OCI-LY3 (cell line): Measurements from ENCODE around the gene EPHB2.
A peak's percentile ranks its signal among the peaks of the same experiment; 100 is the strongest.

Experiments
- H2AFZ ChIP-seq: fragments of 200-600, 300-600 bp; shearing (Covaris generic); 2 replicates; pipeline ENCODE4 v1.6.0; 2014; ENCODE audit warnings: antibody characterized with exemption, low read depth, low read length
- H3K27ac ChIP-seq: fragments of 200-600, 300-600 bp; sonication (generic); 2 replicates; pipeline ENCODE4 v1.5.1; 2014; ENCODE audit warnings: mild to moderate bottlenecking, low read length, moderate library complexity, mixed read lengths
- H3K27me3 ChIP-seq: fragments of 200-600, 300-600 bp; sonication (generic); 2 replicates; pipeline ENCODE4 v1.6.1; 2014; ENCODE audit warnings: low read depth, low read length, mixed read lengths
- H3K36me3 ChIP-seq: fragments of 200-600, 300-600 bp; sonication (generic); replicated peaks from 2 replicates; pipeline ENCODE3; 2014; ENCODE audit warnings: low read depth, low read length, mixed read lengths
- H3K4me1 ChIP-seq: fragments of 300-600, 200-600 bp; sonication (generic); 2 replicates; pipeline ENCODE4 v1.6.1; 2014; ENCODE audit warnings: low read length, mixed read lengths
- H3K4me2 ChIP-seq: fragments of 200-600, 300-600 bp; sonication (generic); 2 replicates; pipeline ENCODE4 v1.6.1; 2014; ENCODE audit warnings: low read length, mixed read lengths
- H3K4me3 ChIP-seq: fragments of 300-600, 200-600 bp; sonication (generic); 2 replicates; pipeline ENCODE4 v1.5.1; 2014; ENCODE audit warnings: antibody characterized with exemption, mild to moderate bottlenecking, low read length, moderate library complexity
- H3K79me2 ChIP-seq: fragments of 300-600, 200-600 bp; shearing (Covaris generic); 2 replicates; pipeline ENCODE4 v1.6.1; 2014; ENCODE audit warnings: mild to moderate bottlenecking, low read length, mixed read lengths
- H3K9ac ChIP-seq: fragments of 300-600, 200-600 bp; shearing (Covaris generic); 2 replicates; pipeline ENCODE4 v1.6.0; 2014; ENCODE audit warnings: mild to moderate bottlenecking, low read length, moderate library complexity
- H3K9me3 ChIP-seq: fragments of 200-600, 300-600 bp; shearing (Covaris generic); 2 replicates; pipeline ENCODE4 v1.6.1; 2014; ENCODE audit warnings: low read length, mixed read lengths; ENCODE audit not compliant: insufficient read depth
- H4K20me1 ChIP-seq: fragments of 200-600, 300-600 bp; sonication (generic); 2 replicates; pipeline ENCODE4 v1.6.1; 2016; ENCODE audit warnings: low read length, mixed read lengths; ENCODE audit not compliant: insufficient read depth
- EZH2phosphoT487 ChIP-seq: fragments of 200-600 bp; shearing (Covaris generic); IDR thresholded peaks from 2 replicates; pipeline ENCODE4 v1.6.1; 2018; ENCODE audit warnings: antibody characterized with exemption, mixed run types, low read depth
- TF ChIP-seq, protein P1 (sequence below): fragments of 200-600, 300-600 bp; sonication (generic); IDR thresholded peaks from 2 replicates; pipeline ENCODE4 v1.5.1; 2014; ENCODE audit warnings: antibody characterized with exemption, low read length, low read depth

Gene EPHB2

DNA sequence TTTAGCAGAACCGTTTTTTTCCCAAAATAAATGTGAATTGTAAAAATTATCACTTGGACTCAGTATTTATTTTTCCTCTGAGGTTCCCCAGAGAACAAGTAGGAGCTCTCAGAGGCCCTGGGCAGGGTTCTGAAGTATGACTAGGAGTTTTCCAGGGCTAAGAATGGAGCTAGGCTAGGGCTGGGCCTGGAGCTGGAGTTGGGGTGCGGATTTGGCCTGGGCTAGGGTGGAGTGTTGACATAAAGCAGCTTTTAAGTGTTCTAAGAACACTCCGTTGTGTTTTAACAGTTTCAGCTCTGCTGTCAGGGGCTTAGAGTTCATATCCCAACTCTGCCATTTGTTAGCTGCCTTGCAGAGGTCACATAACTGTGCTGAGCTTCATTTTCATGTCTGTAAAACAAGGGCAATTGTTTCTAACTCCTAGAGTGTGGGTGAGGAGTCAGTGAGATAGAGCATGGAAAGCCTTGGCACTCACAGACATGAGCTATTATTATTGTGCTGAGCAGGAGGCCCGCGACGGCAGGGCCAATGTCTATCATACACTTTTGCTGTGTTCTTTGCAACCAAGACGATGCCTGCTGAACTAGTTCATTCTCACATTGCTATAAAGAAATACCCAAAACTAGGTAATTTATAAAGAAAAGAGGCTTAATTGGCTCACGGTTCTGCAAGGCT lies 210.9 kb downstream of the EPHB2 start:
- TF ChIP-seq, protein P1, sequence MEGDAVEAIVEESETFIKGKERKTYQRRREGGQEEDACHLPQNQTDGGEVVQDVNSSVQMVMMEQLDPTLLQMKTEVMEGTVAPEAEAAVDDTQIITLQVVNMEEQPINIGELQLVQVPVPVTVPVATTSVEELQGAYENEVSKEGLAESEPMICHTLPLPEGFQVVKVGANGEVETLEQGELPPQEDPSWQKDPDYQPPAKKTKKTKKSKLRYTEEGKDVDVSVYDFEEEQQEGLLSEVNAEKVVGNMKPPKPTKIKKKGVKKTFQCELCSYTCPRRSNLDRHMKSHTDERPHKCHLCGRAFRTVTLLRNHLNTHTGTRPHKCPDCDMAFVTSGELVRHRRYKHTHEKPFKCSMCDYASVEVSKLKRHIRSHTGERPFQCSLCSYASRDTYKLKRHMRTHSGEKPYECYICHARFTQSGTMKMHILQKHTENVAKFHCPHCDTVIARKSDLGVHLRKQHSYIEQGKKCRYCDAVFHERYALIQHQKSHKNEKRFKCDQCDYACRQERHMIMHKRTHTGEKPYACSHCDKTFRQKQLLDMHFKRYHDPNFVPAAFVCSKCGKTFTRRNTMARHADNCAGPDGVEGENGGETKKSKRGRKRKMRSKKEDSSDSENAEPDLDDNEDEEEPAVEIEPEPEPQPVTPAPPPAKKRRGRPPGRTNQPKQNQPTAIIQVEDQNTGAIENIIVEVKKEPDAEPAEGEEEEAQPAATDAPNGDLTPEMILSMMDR = no peak
- no peak for TF ChIP-seq EZH2phosphoT487
- Histone ChIP-seq H3K27me3 (no peaks in the 10 kb centered on the region), H3K9ac (no peak overlapping the region)

DNA sequence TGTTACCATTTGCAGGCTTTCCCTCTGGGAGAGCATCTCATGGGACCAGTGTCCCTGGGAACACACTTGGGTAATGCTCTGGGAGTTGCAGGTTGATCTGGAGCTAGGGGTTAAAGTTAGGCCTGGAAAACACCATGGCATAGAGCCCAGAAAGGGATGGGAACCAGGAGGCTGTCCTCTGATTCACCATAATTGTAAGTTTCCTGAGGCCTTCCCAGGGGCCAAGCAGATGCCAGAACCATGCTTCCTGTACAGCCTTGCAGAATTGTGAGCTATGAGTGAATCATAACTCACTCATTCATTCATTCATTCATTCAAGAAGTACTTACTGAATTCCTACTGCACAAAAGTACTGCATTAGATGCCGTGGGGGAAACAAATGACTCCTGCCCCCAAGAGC lies 212.0 kb downstream of the EPHB2 start:
- no peak overlapping the region for H3K4me2 ChIP-seq
- TF ChIP-seq EZH2phosphoT487 = no peak
- TF ChIP-seq, protein P1 = no peak
- no peaks in the 10 kb centered on the region for H3K4me1 ChIP-seq
- H3K27me3 ChIP-seq = no peaks in the 10 kb centered on the region
- H3K9me3 ChIP-seq = no peaks in the 10 kb centered on the region
- H2AFZ ChIP-seq = no peak overlapping the region
- no peak overlapping the region for H3K9ac ChIP-seq
- H3K4me3 ChIP-seq = no peak overlapping the region
- no peaks in the 10 kb centered on the region for H4K20me1 ChIP-seq
- H3K27ac ChIP-seq = no peak overlapping the region
- H3K79me2 ChIP-seq = no peaks in the 10 kb centered on the region
- H3K36me3 ChIP-seq = no peaks in the 10 kb centered on the region

More for the DNA sequence above, 210.9 kb downstream of the EPHB2 start:
- Histone ChIP-seq H3K4me2 (no peak overlapping the region), H4K20me1 (no peaks in the 10 kb centered on the region), H3K36me3 (no peaks in the 10 kb centered on the region), H3K4me1 (no peaks in the 10 kb centered on the region), H2AFZ (no peak overlapping the region), H3K9me3 (no peaks in the 10 kb centered on the region), H3K79me2 (no peaks in the 10 kb centered on the region), H3K4me3 (no peak overlapping the region), H3K27ac (no peak overlapping the region)

DNA sequence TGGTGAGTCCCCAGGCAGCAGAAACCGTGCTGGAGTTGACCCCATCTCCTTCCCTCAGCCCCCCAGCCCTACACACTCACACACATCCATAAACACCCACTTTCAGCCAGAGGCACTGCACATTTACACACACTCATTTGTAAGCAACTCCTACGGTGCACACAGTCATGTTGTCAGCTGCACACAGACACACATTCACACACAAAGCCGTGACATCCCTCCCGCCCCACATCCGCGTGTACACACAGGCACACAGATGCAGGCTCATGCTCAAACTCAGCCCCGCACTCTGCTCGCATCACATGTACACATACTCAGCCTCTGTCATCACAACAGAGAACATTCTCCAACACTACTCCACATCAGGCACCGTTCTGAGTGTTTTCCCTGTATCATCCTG lies 214.5 kb downstream of the EPHB2 start:
- no peaks in the 10 kb centered on the region for H3K36me3 ChIP-seq
- no peak overlapping the region for H3K9ac ChIP-seq
- no peak overlapping the region for H3K4me3 ChIP-seq
- H3K27me3 ChIP-seq = no peaks in the 10 kb centered on the region
- H3K27ac ChIP-seq = no peak overlapping the region
- H3K4me2 ChIP-seq = no peak overlapping the region
- no peaks in the 10 kb centered on the region for H3K4me1 ChIP-seq
- TF ChIP-seq EZH2phosphoT487 = no peak
- TF ChIP-seq, protein P1 = no peak
- H3K9me3 ChIP-seq = no peaks in the 10 kb centered on the region
- H3K79me2 ChIP-seq = no peaks in the 10 kb centered on the region
- no peaks in the 10 kb centered on the region for H4K20me1 ChIP-seq
- no peak overlapping the region for H2AFZ ChIP-seq

- H3K9me3 ChIP-seq = no peaks in the 10 kb centered on the region
- no peaks in the 10 kb centered on the region for H4K20me1 ChIP-seq
- TF ChIP-seq, protein P1 = peak; percentile 51
- TF ChIP-seq EZH2phosphoT487 = no peak
- H3K4me2 ChIP-seq = no peak overlapping the region
- no peaks in the 10 kb centered on the region for H3K79me2 ChIP-seq
- H3K4me1 ChIP-seq = no peaks in the 10 kb centered on the region
- no peak overlapping the region for H2AFZ ChIP-seq
- no peaks in the 10 kb centered on the region for H3K27me3 ChIP-seq
- H3K9ac ChIP-seq = no peak overlapping the region
- H3K36me3 ChIP-seq = no peaks in the 10 kb centered on the region
- H3K4me3 ChIP-seq = no peak overlapping the region
- no peak overlapping the region for H3K27ac ChIP-seq
Observed at GRCh38 chr1:22930240-22930912, 219.7 kb downstream of the EPHB2 start.
